HG02642 (cell line): Measurements from ENCODE around the gene SLC38A5.
"Not testable (repeated sequence)": the region's sequence is repeated elsewhere in the genome, so short reads cannot be mapped to it uniquely, and the experiment has no call there.

Experiments
- ATAC-seq: cut with Tn5 transposase; IDR thresholded peaks from one replicate; pipeline ENCODE4 v1.9.1; 2021; ENCODE audit warnings: mild to moderate bottlenecking; ENCODE audit not compliant: unreplicated experiment, poor library complexity

SLC38A5 gene

DNA sequence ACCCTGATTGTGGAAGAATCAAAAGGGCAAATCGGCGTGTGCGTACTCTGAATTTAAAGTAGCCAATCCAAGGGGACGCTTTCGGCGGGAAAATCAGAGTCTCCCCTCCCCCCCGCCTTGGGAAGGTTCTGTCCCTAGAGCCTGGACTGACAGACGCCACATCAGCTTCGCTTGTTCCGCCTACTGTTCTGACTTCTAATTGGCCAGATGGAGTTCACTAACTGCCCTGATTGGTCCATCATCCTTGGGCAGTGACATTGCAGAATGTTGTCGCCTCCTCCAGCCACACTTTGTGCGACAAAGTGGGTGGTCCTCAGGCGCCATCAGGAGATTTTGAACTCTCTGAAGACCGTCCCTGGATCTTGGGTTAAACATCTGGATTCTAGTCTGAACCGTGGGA lies 58.2 kb downstream of the SLC38A5 start, which contains the start of gene SSX4B:
Gene SSX4B (minus strand): TSS at position 101 of the 400 bp plus-strand sequence. CDS start 588 bp downstream, outside the sequence.
- ATAC-seq, result not testable (repeated sequence)
